Measurements from ENCODE around the gene NRF1.

Gene NRF1

GRCh38 chr7:129803546-129804081, 192.1 kb downstream of the NRF1 start:
- no peaks in the 10 kb centered on the region for H3K9me3 ChIP-seq (replicated peaks in 1 of 11)
- TF ChIP-seq Cebpa-rat (IDR thresholded peaks at IDR 0.05) = no peak
- no peak overlapping the region for H3K4me2 ChIP-seq
- peaks cover 0 to 5% (median 0%) of the 10 kb centered on the region in 10 experiments; a peak in 5 of 20 replicates for H3K4me1 ChIP-seq
- no peaks in the 10 kb centered on the region; a peak in 2 of 22 replicates for H4K20me1 ChIP-seq
- H3K27ac ChIP-seq = no peak overlapping the region
- H3K27me3 ChIP-seq = no peaks in the 10 kb centered on the region
- H3K9ac ChIP-seq = no peak overlapping the region
- no peaks in the 10 kb centered on the region for H3K36me3 ChIP-seq
- H3K4me3 ChIP-seq = no peak overlapping the region

- Histone ChIP-seq H3K4me2 (no peak overlapping the region), H3K27ac (no peak overlapping the region), H3K9ac (no peak overlapping the region), H4K20me1 (no peaks in the 10 kb centered on the region; a peak in 2 of 22 replicates), H3K36me3 (no peaks in the 10 kb centered on the region), H3K4me3 (no peak overlapping the region), H3K9me3 (replicated peaks in 1 of 11) (no peaks in the 10 kb centered on the region), H3K4me1 (peaks cover 0 to 5% (median 0%) of the 10 kb centered on the region in 10 experiments; a peak in 5 of 20 replicates), H3K27me3 (no peaks in the 10 kb centered on the region)
- TF ChIP-seq Cebpa-rat (IDR thresholded peaks at IDR 0.05) = no peak
These were observed 192.8 kb downstream of the NRF1 start for GRCh38 chr7:129804111-129804889.

DNA sequence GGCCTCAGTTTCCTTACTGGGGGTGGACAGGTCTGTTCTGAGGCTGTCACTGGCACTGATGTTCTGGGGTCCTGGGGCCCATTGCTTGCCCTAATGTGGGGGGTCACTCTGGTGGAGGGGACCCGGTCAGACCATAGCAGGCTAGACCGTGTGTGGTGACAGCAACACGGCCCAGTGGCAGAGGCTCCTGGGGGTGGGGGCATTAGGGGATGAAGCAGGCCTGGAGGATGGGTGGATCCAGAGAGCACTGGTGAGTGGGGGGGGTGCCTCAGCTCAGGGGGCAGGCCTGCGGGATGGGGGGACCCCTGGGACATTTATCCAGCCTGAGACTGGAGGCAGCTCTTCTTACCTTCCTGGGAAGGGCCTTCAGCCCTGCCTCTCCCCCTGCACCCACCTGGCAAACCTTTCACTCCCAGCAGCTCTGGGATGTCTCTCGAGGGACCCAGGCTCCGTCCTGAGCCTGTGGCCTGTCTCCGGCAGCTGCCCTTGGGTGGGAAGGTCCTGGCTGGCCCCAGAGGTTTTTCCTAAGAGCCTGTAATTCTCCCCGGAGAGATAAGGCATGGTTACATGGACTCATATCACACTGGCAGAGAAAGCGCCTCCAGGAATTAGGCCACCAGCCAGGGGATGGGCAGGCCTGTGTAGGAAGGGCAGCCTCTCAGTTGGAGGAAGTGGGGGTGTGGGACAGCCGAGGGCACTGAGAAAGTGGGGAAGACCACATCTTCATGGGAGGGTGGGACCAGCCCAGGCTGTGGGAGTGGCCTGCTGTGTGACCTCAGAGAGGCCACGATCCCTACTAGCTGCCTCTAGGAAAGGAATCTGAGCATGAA, 193.6 kb downstream of the NRF1 start:
- TF ChIP-seq Cebpa-rat (IDR thresholded peaks at IDR 0.05) = no peak
- peak overlapping the region in 3 of 11 experiments; percentile 7 to 22 (median 21); a peak in 4 of 22 replicates for H3K4me2 ChIP-seq
- H3K9ac ChIP-seq = no peak overlapping the region
- H3K36me3 ChIP-seq = no peaks in the 10 kb centered on the region
- H3K4me3 ChIP-seq = no peak overlapping the region
- no peaks in the 10 kb centered on the region; a peak in 1 of 22 replicates for H4K20me1 ChIP-seq
- H3K27me3 ChIP-seq = no peaks in the 10 kb centered on the region
- H3K27ac ChIP-seq = no peak overlapping the region
- H3K9me3 ChIP-seq (replicated peaks in 1 of 11) = no peaks in the 10 kb centered on the region
- H3K4me1 ChIP-seq = peaks cover 0 to 5% (median 0%) of the 10 kb centered on the region in 10 experiments; a peak in 5 of 20 replicates

Measured in BLaER1 treated with 17β-estradiol and CSF1 and Interleukin-3, amounts not matched to agents 10 nM and 100 nM (cell line).